GM23338 (cell line): ENCODE results near the gene PAQR9. TPM values are rescaled to one million over a fixed set of nuclear protein-coding genes. Genes with fewer than 3 reads are reported as not detected.

Source experiments
- ATAC-seq: fragments of 200-7000 bp; cut with Tn5 transposase; 3 replicates; pipeline ENCODE4 v1.9.1; 2020
- DNase-seq: peaks from one replicate; pipeline ENCODE4 v3.0.0-alpha.2; 2015; ENCODE audit warnings: low spot score
- H2AFZ ChIP-seq: fragments of 200-600 bp; sonication (generic); 2 replicates; pipeline ENCODE4 v1.8.0; 2016; ENCODE audit warnings: antibody characterized with exemption, mild to moderate bottlenecking, moderate library complexity
- H3F3A ChIP-seq: fragments of 200-600 bp; sonication (generic); replicated peaks from 2 replicates; pipeline ENCODE4 v1.8.0; 2017; ENCODE audit warnings: antibody characterized with exemption, mixed run types, low read depth
- H3K27ac ChIP-seq: fragments of 200-600 bp; sonication (generic); 2 replicates; pipeline ENCODE4 v1.6.1; 2016; ENCODE audit warnings: low read depth
- H3K27me3 ChIP-seq: fragments of 200-600 bp; sonication (generic); 2 replicates; pipeline ENCODE4 v1.8.0; 2016; ENCODE audit warnings: mild to moderate bottlenecking, mixed run types, moderate library complexity; ENCODE audit not compliant: insufficient read depth
- H3K36me3 ChIP-seq: fragments of 200-600 bp; sonication (generic); 2 replicates; pipeline ENCODE4 v1.8.0; 2016; ENCODE audit warnings: mild to moderate bottlenecking; ENCODE audit not compliant: insufficient read depth
- H3K4me1 ChIP-seq: fragments of 200-600 bp; sonication (generic); 2 replicates; pipeline ENCODE4 v1.8.0; 2016; ENCODE audit warnings: mild to moderate bottlenecking, moderate library complexity; ENCODE audit not compliant: insufficient read depth
- H3K4me2 ChIP-seq: fragments of 200-600 bp; sonication (generic); 2 replicates; pipeline ENCODE4 v1.7.1; 2017; ENCODE audit warnings: mixed run types
- H3K4me3 ChIP-seq: fragments of 200-600 bp; sonication (generic); 2 replicates; pipeline ENCODE4 v1.6.1; 2016; ENCODE audit warnings: mixed run types
- H3K79me2 ChIP-seq: fragments of 200-600 bp; sonication (generic); replicated peaks from 2 replicates; pipeline ENCODE4 v1.8.0; 2017; ENCODE audit warnings: mild to moderate bottlenecking; ENCODE audit not compliant: insufficient read depth
- H3K9me2 ChIP-seq: fragments of 200-600 bp; sonication (generic); 2 replicates; pipeline ENCODE4 v1.8.0; 2017; ENCODE audit not compliant: insufficient read depth
- H4K20me1 ChIP-seq: fragments of 200-600 bp; sonication (generic); replicated peaks from 2 replicates; pipeline ENCODE4 v1.8.0; 2017; ENCODE audit warnings: mild to moderate bottlenecking; ENCODE audit not compliant: insufficient read depth
- H3K27ac Mint-ChIP-seq: 2 replicates; pipeline ENCODE4 v1.8.0; 2020; ENCODE audit warnings: inconsistent platforms, mild to moderate bottlenecking, moderate library complexity, mixed read lengths
- H3K27me3 Mint-ChIP-seq: 3 replicates; pipeline ENCODE4 v1.8.0; 2022; ENCODE audit warnings: low read depth, mild to moderate bottlenecking, moderate library complexity, mixed read lengths, inconsistent platforms; ENCODE audit not compliant: insufficient read depth, poor library complexity
- H3K36me3 Mint-ChIP-seq: 3 replicates; pipeline ENCODE4 v1.8.0; 2021; ENCODE audit warnings: low read depth, mild to moderate bottlenecking, inconsistent platforms, moderate library complexity, mixed read lengths
- H3K4me1 Mint-ChIP-seq: 3 replicates; pipeline ENCODE4 v1.8.0; 2020; ENCODE audit warnings: mild to moderate bottlenecking, inconsistent platforms, mixed read lengths
- H3K4me3 Mint-ChIP-seq: 3 replicates; pipeline ENCODE4 v1.8.0; 2021; ENCODE audit warnings: moderate library complexity, mild to moderate bottlenecking, inconsistent platforms, mixed read lengths
- H3K9me3 Mint-ChIP-seq: 3 replicates; pipeline ENCODE4 v1.8.0; 2020; ENCODE audit warnings: moderate library complexity, mild to moderate bottlenecking, inconsistent platforms, mixed read lengths
- CREB1 ChIP-seq: fragments of 250-450 bp; sonication (Bioruptor Pico); IDR thresholded peaks from 2 replicates; pipeline ENCODE4 v1.5.0; 2020; ENCODE audit warnings: low read depth, mild to moderate bottlenecking, moderate library complexity
- EZH2 ChIP-seq: fragments of 200-600 bp; sonication (generic); IDR thresholded peaks from one replicate; pipeline ENCODE4 v1.8.0; 2017; ENCODE audit warnings: antibody characterized with exemption, mild to moderate bottlenecking, low read depth; ENCODE audit not compliant: unreplicated experiment
- POLR2AphosphoS5 ChIP-seq: IDR thresholded peaks from 2 replicates; pipeline ENCODE4 v1.6.1; 2016; ENCODE audit warnings: antibody characterized with exemption, low read depth
- STAT1 ChIP-seq: IDR thresholded peaks from one replicate; pipeline ENCODE4 v1.6.1; 2016; ENCODE audit warnings: antibody characterized with exemption; ENCODE audit not compliant: unreplicated experiment
- ZNF114 ChIP-seq: fragments of 250-450 bp; sonication (Bioruptor Pico); IDR thresholded peaks from 2 replicates; pipeline ENCODE4 v1.5.0; 2020; ENCODE audit warnings: mild to moderate bottlenecking, moderate library complexity
- ZNF331 ChIP-seq: fragments of 250-450 bp; sonication (Bioruptor Pico); IDR thresholded peaks from 2 replicates; pipeline ENCODE4 v1.5.0; 2020; ENCODE audit warnings: low read depth, mild to moderate bottlenecking, moderate library complexity
- polyA plus RNA-seq: library from polyadenylated mRNA; unstranded; fragments of >200 nt; fragmentation: Nextera tagmentation; extraction: Ambion mirVana; gene quantifications from 2 replicates; pipeline ENCODE4 v1.2.1, GENCODE V29; 2016
- total RNA-seq: library from RNA; depleted of rRNA; stranded (reverse); fragments of >200 nt; shearing (Covaris generic); gene quantifications from 2 replicates; pipeline ENCODE4 v1.2.3, GENCODE V29; 2014
- TF ChIP-seq, protein P1 (sequence below): fragments of 250-450 bp; sonication (Bioruptor Pico); IDR thresholded peaks from 2 replicates; pipeline ENCODE4 v1.5.0; 2020; ENCODE audit warnings: mild to moderate bottlenecking, moderate library complexity
- TF ChIP-seq, protein P2 (sequence below): IDR thresholded peaks from one replicate; pipeline ENCODE4 v1.6.1; 2018; ENCODE audit warnings: antibody characterized with exemption; ENCODE audit not compliant: unreplicated experiment
- TF ChIP-seq, protein P3 (sequence below): IDR thresholded peaks from 2 replicates; pipeline ENCODE4 v1.6.1; 2016; ENCODE audit warnings: antibody characterized with exemption

The PAQR9 gene
- total and polyA plus RNA-seq, 2 experiments from 2014 or later: 2.0 to 2.3 TPM

DNA sequence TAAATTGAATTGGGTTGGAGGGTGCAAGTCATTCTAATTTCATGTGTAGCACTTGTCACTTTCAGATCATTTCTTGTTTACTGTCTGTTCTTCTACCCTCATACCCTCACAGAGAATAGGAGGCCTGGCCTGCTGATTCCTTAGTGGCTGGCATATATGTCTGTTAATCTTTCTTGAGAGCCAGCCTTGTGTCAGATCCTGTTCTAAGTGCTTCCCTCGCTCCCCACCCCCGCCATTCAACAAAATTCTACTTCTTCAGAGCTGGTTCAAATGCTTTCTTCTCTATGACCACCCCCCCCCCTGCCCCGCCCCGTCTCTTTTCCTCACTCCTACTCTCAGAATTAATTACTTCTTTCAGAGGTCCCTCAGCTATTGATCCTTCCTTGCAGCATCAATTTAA is 36.4 kb upstream of the PAQR9 start:
- no peak overlapping the region for H3K27ac ChIP-seq
- H3K4me2 ChIP-seq: peak overlapping the region; percentile 83
- peaks cover 4% of the 10 kb centered on the region for H4K20me1 ChIP-seq
- 0 out of 2 replicates have a peak, but pooled peaks cover 4% of the 10 kb centered on the region for H3F3A ChIP-seq
- Mint-ChIP-seq H3K36me3 (no peaks in the 10 kb centered on the region; the same call in 2 of the 3 replicates), H3K27me3 (peaks cover 11% of the 10 kb centered on the region), H3K4me3 (peak overlapping the region; percentile 99), H3K4me1 (peaks cover 24% of the 10 kb centered on the region), H3K27ac (peak overlapping the region; percentile 100; the same call in 1 of the 2 replicates), H3K9me3 (no peaks in the 10 kb centered on the region)
- peaks cover 18% of the 10 kb centered on the region for H3K4me1 ChIP-seq
- peaks cover 37% of the 10 kb centered on the region for H3K79me2 ChIP-seq
- no peaks in the 10 kb centered on the region for H3K27me3 ChIP-seq
- no peaks in the 10 kb centered on the region for H3K9me2 ChIP-seq
- H3K4me3 ChIP-seq: peak overlapping the region; percentile 88
- H3K36me3 ChIP-seq: no peaks in the 10 kb centered on the region
- ATAC-seq (no peak), DNase-seq (no peak)
- TF ChIP-seq POLR2AphosphoS5: no peak
- no peak for TF ChIP-seq ZNF331 (CRISPR knock-in tag)
- TF ChIP-seq STAT1: no peak
- no peak for TF ChIP-seq CREB1 (CRISPR knock-in tag)
- TF ChIP-seq, protein P1, sequence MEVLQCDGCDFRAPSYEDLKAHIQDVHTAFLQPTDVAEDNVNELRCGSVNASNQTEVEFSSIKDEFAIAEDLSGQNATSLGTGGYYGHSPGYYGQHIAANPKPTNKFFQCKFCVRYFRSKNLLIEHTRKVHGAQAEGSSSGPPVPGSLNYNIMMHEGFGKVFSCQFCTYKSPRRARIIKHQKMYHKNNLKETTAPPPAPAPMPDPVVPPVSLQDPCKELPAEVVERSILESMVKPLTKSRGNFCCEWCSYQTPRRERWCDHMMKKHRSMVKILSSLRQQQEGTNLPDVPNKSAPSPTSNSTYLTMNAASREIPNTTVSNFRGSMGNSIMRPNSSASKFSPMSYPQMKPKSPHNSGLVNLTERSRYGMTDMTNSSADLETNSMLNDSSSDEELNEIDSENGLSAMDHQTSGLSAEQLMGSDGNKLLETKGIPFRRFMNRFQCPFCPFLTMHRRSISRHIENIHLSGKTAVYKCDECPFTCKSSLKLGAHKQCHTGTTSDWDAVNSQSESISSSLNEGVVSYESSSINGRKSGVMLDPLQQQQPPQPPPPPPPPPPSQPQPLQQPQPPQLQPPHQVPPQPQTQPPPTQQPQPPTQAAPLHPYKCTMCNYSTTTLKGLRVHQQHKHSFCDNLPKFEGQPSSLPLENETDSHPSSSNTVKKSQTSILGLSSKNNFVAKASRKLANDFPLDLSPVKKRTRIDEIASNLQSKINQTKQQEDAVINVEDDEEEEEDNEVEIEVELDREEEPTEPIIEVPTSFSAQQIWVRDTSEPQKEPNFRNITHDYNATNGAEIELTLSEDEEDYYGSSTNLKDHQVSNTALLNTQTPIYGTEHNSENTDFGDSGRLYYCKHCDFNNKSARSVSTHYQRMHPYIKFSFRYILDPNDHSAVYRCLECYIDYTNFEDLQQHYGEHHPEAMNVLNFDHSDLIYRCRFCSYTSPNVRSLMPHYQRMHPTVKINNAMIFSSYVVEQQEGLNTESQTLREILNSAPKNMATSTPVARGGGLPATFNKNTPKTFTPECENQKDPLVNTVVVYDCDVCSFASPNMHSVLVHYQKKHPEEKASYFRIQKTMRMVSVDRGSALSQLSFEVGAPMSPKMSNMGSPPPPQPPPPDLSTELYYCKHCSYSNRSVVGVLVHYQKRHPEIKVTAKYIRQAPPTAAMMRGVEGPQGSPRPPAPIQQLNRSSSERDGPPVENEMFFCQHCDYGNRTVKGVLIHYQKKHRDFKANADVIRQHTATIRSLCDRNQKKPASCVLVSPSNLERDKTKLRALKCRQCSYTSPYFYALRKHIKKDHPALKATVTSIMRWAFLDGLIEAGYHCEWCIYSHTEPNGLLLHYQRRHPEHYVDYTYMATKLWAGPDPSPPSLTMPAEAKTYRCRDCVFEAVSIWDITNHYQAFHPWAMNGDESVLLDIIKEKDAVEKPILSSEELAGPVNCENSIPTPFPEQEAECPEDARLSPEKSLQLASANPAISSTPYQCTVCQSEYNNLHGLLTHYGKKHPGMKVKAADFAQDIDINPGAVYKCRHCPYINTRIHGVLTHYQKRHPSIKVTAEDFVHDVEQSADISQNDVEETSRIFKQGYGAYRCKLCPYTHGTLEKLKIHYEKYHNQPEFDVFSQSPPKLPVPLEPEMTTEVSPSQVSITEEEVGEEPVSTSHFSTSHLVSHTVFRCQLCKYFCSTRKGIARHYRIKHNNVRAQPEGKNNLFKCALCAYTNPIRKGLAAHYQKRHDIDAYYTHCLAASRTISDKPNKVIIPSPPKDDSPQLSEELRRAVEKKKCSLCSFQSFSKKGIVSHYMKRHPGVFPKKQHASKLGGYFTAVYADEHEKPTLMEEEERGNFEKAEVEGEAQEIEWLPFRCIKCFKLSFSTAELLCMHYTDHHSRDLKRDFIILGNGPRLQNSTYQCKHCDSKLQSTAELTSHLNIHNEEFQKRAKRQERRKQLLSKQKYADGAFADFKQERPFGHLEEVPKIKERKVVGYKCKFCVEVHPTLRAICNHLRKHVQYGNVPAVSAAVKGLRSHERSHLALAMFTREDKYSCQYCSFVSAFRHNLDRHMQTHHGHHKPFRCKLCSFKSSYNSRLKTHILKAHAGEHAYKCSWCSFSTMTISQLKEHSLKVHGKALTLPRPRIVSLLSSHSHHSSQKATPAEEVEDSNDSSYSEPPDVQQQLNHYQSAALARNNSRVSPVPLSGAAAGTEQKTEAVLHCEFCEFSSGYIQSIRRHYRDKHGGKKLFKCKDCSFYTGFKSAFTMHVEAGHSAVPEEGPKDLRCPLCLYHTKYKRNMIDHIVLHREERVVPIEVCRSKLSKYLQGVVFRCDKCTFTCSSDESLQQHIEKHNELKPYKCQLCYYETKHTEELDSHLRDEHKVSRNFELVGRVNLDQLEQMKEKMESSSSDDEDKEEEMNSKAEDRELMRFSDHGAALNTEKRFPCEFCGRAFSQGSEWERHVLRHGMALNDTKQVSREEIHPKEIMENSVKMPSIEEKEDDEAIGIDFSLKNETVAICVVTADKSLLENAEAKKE (CRISPR knock-in tag): no peak
- no peak overlapping the region for H2AFZ ChIP-seq

DNA sequence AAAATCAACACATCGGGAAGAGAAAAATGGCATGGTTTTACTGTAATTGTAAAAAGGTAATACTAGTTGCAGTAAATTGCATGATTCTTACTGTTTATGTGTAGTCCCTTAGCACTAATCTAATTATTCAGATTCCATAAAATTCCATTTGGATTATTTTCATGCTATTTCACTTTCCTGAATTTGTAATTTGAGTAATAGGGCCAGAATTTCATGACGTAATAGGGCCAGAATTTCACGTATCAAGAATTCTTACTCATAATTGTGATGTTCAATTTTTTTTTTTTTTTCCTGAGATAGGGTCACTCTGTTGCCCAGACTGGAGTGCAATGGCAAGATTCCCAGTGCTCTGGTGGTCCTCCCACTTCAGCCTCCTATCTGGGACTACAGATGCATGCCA is 35.0 kb upstream of the PAQR9 start:
- no peaks in the 10 kb centered on the region; the same call in 1 of the 2 replicates for H4K20me1 ChIP-seq
- H2AFZ ChIP-seq: no peak overlapping the region
- no peaks in the 10 kb centered on the region for H3K27me3 ChIP-seq
- peaks cover 11% of the 10 kb centered on the region for H3K27me3 Mint-ChIP-seq
- H3K4me1 Mint-ChIP-seq: peaks cover 21% of the 10 kb centered on the region
- 0 out of 2 replicates have a peak, but pooled peaks cover 4% of the 10 kb centered on the region for H3F3A ChIP-seq
- no peak overlapping the region for H3K4me2 ChIP-seq
- no peak overlapping the region for H3K4me3 ChIP-seq
- peaks cover 10% of the 10 kb centered on the region for H3K4me1 ChIP-seq
- no peak for ATAC-seq
- H3K27ac ChIP-seq: no peak overlapping the region
- no peak for DNase-seq
- no peaks in the 10 kb centered on the region for H3K9me2 ChIP-seq
- no peaks in the 10 kb centered on the region; the same call in 2 of the 3 replicates for H3K36me3 Mint-ChIP-seq
- H3K27ac Mint-ChIP-seq: no peak overlapping the region
- H3K9me3 Mint-ChIP-seq: no peaks in the 10 kb centered on the region
- H3K36me3 ChIP-seq: no peaks in the 10 kb centered on the region
- H3K79me2 ChIP-seq: peaks cover 23% of the 10 kb centered on the region
- H3K4me3 Mint-ChIP-seq: no peak overlapping the region
- TF ChIP-seq EZH2: no peak
- TF ChIP-seq STAT1: no peak
- TF ChIP-seq, protein P2, sequence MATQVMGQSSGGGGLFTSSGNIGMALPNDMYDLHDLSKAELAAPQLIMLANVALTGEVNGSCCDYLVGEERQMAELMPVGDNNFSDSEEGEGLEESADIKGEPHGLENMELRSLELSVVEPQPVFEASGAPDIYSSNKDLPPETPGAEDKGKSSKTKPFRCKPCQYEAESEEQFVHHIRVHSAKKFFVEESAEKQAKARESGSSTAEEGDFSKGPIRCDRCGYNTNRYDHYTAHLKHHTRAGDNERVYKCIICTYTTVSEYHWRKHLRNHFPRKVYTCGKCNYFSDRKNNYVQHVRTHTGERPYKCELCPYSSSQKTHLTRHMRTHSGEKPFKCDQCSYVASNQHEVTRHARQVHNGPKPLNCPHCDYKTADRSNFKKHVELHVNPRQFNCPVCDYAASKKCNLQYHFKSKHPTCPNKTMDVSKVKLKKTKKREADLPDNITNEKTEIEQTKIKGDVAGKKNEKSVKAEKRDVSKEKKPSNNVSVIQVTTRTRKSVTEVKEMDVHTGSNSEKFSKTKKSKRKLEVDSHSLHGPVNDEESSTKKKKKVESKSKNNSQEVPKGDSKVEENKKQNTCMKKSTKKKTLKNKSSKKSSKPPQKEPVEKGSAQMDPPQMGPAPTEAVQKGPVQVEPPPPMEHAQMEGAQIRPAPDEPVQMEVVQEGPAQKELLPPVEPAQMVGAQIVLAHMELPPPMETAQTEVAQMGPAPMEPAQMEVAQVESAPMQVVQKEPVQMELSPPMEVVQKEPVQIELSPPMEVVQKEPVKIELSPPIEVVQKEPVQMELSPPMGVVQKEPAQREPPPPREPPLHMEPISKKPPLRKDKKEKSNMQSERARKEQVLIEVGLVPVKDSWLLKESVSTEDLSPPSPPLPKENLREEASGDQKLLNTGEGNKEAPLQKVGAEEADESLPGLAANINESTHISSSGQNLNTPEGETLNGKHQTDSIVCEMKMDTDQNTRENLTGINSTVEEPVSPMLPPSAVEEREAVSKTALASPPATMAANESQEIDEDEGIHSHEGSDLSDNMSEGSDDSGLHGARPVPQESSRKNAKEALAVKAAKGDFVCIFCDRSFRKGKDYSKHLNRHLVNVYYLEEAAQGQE: no peak
- TF ChIP-seq, protein P3, sequence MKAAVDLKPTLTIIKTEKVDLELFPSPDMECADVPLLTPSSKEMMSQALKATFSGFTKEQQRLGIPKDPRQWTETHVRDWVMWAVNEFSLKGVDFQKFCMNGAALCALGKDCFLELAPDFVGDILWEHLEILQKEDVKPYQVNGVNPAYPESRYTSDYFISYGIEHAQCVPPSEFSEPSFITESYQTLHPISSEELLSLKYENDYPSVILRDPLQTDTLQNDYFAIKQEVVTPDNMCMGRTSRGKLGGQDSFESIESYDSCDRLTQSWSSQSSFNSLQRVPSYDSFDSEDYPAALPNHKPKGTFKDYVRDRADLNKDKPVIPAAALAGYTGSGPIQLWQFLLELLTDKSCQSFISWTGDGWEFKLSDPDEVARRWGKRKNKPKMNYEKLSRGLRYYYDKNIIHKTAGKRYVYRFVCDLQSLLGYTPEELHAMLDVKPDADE: no peak
- TF ChIP-seq ZNF114: no peak
